HuH-7.5 (cell line): Measurements from ENCODE around the gene GMEB1.
"Not testable (repeated sequence)": the region's sequence is repeated elsewhere in the genome, so short reads cannot be mapped to it uniquely, and the experiment has no call there.

Experiments used
- DNase-seq: peaks from one replicate; pipeline ENCODE4 v3.0.0; 2011; ENCODE audit warnings: low spot score

GMEB1 gene

DNA sequence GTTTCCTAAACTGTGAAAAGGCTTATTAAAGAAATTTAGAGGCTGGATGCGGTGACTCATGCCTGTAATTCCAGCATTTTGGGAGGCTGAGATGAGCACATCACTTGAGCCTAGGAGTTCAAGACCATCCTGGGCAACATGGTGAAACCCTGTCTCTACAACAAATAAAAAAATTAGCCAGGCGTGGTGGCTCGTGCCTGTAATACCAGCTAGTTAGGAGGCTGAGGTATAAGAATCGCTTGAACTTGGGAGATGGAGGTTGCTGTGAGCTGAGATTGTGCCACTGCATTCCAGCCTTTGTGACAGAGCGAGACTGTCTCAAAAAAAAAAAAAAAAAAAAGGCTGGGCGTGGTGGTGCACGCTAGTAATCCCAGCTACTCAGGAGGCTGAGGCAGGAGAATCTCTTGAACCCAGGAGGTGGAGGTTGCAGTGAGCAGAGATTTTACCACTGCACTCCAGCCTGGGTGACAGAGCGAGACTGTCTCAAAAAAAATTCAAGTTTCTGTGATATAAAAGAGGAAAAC lies 82.2 kb downstream of the GMEB1 start:
- not testable (repeated sequence) for DNase-seq

DNA sequence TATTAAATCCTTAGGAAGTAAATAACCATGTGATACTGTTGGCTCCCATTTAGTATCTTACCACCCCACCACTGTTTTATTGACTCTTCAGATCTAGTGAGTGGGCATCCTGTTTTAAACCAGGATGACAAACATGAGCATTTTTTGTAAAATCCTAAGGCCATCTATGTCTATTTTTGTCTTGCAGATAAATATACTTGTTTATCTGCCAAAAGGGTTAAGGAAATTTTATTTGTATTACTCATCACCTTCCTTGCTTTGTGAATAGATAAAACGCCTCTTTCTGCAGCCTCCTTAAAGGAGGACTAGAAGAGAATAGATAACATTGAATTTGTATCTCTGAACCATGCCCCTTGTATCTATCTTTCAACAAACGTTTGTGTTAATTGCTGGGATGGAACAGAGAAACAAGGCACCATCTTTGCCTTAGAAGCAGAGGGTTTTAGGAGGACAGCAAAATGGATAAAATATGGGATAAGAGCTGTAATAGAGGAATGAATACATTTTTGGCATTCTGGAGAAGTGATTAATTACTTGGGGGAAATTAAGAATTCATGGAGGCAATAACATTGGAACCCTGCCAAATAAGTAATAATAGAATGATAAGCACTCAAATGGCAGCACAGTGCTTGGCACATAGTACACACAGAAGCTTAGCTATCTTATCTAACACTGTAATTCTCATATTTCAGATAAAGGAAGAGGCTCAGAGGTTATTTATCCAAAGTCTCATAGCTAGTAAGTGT lies 82.9 kb downstream of the GMEB1 start:
- no peak for DNase-seq

DNA sequence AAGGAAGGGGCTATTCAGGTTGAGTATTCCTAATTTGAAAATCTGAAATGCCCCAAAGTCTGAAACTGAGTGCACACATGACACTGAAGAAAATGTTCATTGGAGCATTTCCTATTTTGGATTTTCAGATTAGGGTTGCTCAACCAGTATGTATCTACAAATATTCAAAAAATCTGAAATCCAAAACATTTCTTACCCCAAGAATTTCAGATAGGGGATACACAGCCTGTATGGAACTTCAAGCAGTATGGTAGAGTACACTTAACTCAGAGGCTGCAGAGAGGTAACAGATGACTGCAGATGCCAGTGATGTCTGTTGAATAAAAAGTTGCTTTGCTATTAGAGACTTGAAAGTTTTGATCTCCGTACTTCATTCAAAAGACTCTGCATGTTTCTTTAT lies 87.1 kb downstream of the GMEB1 start:
- DNase-seq: no peak

DNA sequence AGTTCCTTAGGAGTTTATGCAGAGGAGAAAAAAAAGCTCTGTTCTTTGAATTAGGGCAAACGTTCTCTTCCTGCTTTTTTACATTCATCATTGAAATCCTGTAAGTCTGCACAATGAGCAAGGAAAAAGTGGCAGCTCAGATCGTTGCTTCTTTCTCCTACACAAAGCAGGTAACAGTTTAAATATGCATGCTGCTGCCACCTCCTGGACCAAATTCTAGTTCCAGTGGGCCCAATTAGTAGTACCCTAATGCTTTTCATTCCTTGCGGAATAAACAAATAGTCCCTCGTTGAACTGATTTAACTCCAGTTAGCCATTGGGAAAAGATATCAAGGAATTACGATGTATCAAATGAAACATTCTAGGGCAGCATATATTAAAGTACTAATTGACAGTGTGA lies 88.3 kb downstream of the GMEB1 start:
- no peak for DNase-seq

DNA sequence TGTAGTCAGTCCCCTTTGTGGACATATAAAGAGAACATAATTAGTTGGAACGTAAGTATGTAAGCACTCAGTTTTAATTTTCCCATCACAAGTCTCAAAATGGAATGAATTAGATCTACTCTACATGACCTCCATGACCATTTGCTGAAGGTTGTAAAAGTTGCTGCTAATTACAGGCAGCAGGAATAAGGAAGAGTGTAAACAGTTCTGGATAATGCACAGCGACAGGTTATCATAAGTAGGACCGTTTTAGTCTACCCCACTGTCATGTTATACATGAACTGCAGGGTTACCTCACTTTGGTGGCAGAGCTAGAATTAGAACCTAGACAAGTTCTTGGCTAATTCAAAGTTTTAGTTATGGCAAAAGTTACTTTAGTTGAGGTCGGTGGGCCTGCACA lies 89.8 kb downstream of the GMEB1 start:
- no peak for DNase-seq

DNA sequence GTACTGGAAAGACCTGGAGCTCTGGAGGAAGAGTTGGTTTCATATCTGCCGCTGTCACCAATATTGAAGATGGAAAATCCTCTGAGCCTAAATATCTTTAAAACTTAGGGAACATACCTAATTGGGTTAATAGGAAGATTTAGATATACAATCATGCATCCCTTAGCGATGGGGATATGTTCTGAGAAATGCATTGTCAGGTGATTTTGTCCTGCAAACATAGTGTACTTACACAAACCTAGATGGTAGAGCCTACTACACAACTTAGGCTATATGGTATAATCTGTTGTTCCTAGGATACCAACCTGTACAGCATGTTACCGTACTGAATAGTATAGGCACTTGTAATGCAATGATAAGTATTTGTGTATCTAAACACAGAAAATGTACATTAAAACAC lies 90.7 kb downstream of the GMEB1 start:
- DNase-seq: no peak

DNA sequence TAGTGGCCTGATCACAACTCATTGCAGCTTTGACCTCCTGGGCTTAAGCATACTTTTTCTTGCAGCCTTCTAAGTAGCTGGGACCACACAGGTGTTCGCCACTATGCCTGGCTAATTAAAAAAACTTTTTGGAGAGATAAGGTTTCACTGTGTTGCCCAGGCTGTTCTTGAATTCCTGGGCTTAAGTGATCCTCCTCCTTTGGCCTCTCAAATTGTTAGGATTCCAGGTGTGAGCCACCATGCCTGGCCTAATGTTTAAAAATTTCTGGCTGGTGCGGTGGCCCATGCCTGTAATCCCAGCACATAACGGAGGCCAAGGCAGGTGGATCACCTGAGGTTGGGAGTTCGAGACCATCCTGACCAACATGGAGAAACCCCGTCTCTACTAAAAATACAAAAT lies 92.6 kb downstream of the GMEB1 start:
- no peak for DNase-seq

DNA sequence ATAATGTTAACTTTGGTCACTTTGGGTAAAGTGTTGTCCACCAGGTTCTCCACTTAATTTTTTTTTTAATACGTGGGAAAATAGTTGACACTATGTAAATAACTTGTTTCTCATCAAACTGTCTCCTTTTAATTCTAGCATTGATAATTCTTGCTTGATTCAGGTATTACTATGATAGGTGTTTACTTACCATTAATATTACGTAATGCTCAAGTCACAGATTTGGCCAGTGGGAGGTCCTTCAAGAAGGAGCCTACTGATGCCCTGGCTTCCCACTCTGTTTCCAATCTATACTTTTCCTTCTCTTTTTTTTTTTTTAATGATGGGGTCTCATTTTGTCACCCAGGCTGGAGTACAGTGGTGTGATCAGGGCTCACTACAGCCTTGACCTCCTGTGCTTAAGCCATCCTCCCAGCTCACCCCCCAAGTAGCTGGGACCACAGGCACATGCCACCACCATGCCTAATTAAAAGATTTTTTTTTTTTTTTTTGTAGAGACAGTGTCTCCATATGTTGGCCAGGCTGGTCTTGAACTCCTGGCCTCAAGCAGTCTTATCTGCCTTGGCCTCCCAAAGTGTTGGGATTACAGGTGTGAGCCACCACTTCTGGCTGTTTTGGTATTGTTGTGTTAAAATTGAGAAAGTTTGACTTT lies 98.1 kb downstream of the GMEB1 start:
- no peak for DNase-seq
